ENCODE measurements around the gene ZNF213.

Gene ZNF213

GRCh38 chr16:3134338-3135125 lies at the start of gene ZNF213:
Gene ZNF213 (plus strand): TSS chr16:3135029. CDS start chr16:3137281, 2,252 bp downstream.
- peak; percentile 97 for DNase-seq (ENCODE audit: low read depth, low spot score)

GRCh38 chr16:3085868-3086595 lies 48.8 kb upstream of the ZNF213 start:
- DNase-seq (ENCODE audit: low read depth, low spot score): no peak

GRCh38 chr16:3086596-3087242 lies 48.1 kb upstream of the ZNF213 start:
- DNase-seq (ENCODE audit: low read depth, low spot score): no peak

- no peak for DNase-seq (ENCODE audit: low read depth, low spot score)
Observed at GRCh38 chr16:3087243-3088235, 47.3 kb upstream of the ZNF213 start.

GRCh38 chr16:3088450-3088849 lies 46.4 kb upstream of the ZNF213 start:
- no peak for DNase-seq (ENCODE audit: low read depth, low spot score)

GRCh38 chr16:3088925-3089716 lies 45.7 kb upstream of the ZNF213 start:
- no peak for DNase-seq (ENCODE audit: low read depth, low spot score)

- no peak for DNase-seq (ENCODE audit: low read depth, low spot score)
Observed at GRCh38 chr16:3089717-3090592, 44.9 kb upstream of the ZNF213 start.

- DNase-seq (ENCODE audit: low read depth, low spot score): no peak
Observed at GRCh38 chr16:3091551-3091950, 43.3 kb upstream of the ZNF213 start.

- DNase-seq (ENCODE audit: low read depth, low spot score): no peak
Observed at GRCh38 chr16:3092501-3092941, 42.3 kb upstream of the ZNF213 start.

GRCh38 chr16:3094289-3095027 lies 40.4 kb upstream of the ZNF213 start:
- DNase-seq (ENCODE audit: low read depth, low spot score): no peak

- no peak for DNase-seq (ENCODE audit: low read depth, low spot score)
Observed at GRCh38 chr16:3095869-3096268, 39.0 kb upstream of the ZNF213 start.

GRCh38 chr16:3096362-3096761 lies 38.5 kb upstream of the ZNF213 start:
- DNase-seq (ENCODE audit: low read depth, low spot score): no peak

GRCh38 chr16:3097266-3097665 lies 37.6 kb upstream of the ZNF213 start:
- no peak for DNase-seq (ENCODE audit: low read depth, low spot score)

GRCh38 chr16:3098459-3099394 lies 36.1 kb upstream of the ZNF213 start, which contains the start of gene ZSCAN10:
Gene ZSCAN10 (minus strand): TSS chr16:3099294. CDS start chr16:3092937, 6,357 bp downstream.
- DNase-seq (ENCODE audit: low read depth, low spot score): no peak

GRCh38 chr16:3099395-3099731 lies 35.5 kb upstream of the ZNF213 start:
- no peak for DNase-seq (ENCODE audit: low read depth, low spot score)

GRCh38 chr16:3099732-3100499 lies 34.9 kb upstream of the ZNF213 start:
- DNase-seq (ENCODE audit: low read depth, low spot score): peak; percentile 37

All from smooth muscle cell of the brain vasculature (primary cell).